Panc1 (cell line): ENCODE measurements around the gene MBOAT7. TPM values are rescaled to one million over a fixed set of nuclear protein-coding genes. Genes with fewer than 3 reads are reported as not detected.

Source experiments
- ATAC-seq: fragments of 200-7000 bp; cut with Tn5 transposase; 2 replicates; pipeline ENCODE4 v1.9.1; 2020; ENCODE audit warnings: mild to moderate bottlenecking, moderate library complexity
- BruUV-seq: library from RNA; stranded (reverse); fragments of 400-500 nt; replicated peaks from 2 replicates; lab custom pipeline; 2021; lab: Mats Ljungman, UMichigan
- CTCF ChIA-PET: fragments of 300-600 bp; sonication (Branson Sonifier 250); formaldehyde crosslinking; loops from one replicate; lab custom pipeline; 2022; ENCODE audit warnings: antibody characterized with exemption; lab: Charles Lee
- POLR2A ChIA-PET: fragments of 300-600 bp; sonication (Branson Sonifier 250); formaldehyde crosslinking; loops from one replicate; lab custom pipeline; 2022; ENCODE audit warnings: antibody characterized with exemption; lab: Charles Lee
- DNase-seq: peaks from one replicate; pipeline ENCODE4 v3.0.0-alpha.2; 2010; ENCODE audit warnings: low read depth, low spot score
- H3K27ac ChIP-seq: 2 replicates; pipeline ENCODE4 v1.5.1; 2011; ENCODE audit warnings: mild to moderate bottlenecking, low read length, inconsistent platforms
- H3K27me3 ChIP-seq: fragments of 200-500 bp; sonication (Bioruptor generic); 2 replicates; pipeline ENCODE4 v1.6.0; 2014; ENCODE audit warnings: low read length, inconsistent platforms; ENCODE audit not compliant: control insufficient read depth, insufficient read depth
- H3K36me3 ChIP-seq: fragments of 200-500 bp; sonication (Bioruptor generic); 2 replicates; pipeline ENCODE4 v1.5.1; 2014; ENCODE audit warnings: inconsistent platforms, mild to moderate bottlenecking, low read length, moderate library complexity; ENCODE audit not compliant: control insufficient read depth, insufficient read depth
- H3K4me1 ChIP-seq: 2 replicates; pipeline ENCODE4 v1.5.1; 2011; ENCODE audit warnings: inconsistent platforms, mild to moderate bottlenecking, low read length, moderate library complexity; ENCODE audit not compliant: control insufficient read depth, insufficient read depth
- H3K4me3 ChIP-seq, 2 experiments: 2 replicates each; pipeline ENCODE4 v1.5.1; 2011 to 2012; ENCODE audit warnings: low read depth in 2 of 2, low read length in 2 of 2, mild to moderate bottlenecking in 2 of 2, inconsistent platforms in 1 of 2, moderate library complexity in 1 of 2
- H3K9me3 ChIP-seq: fragments of 200-500 bp; sonication (Bioruptor generic); 2 replicates; pipeline ENCODE4 v1.5.1; 2014; ENCODE audit warnings: low read depth, mild to moderate bottlenecking, inconsistent platforms, low read length, moderate library complexity; ENCODE audit not compliant: control insufficient read depth, insufficient read depth
- POLR2AphosphoS5 ChIP-seq: IDR thresholded peaks from 2 replicates; pipeline ENCODE4 v1.6.1; 2012; ENCODE audit warnings: mild to moderate bottlenecking, low read depth, low read length, moderate library complexity
- SIN3A ChIP-seq: IDR thresholded peaks from 2 replicates; pipeline ENCODE4 v1.6.1; 2012; ENCODE audit warnings: low read depth, mild to moderate bottlenecking, low read length, moderate library complexity, borderline replicate concordance; ENCODE audit not compliant: insufficient read depth
- TCF7L2 ChIP-seq: IDR thresholded peaks from 2 replicates; pipeline ENCODE4 v1.6.1; 2011; ENCODE audit warnings: mild to moderate bottlenecking, low read depth, low read length, inconsistent platforms
- in situ Hi-C: cut with HindIII; loops from 2 replicates; pipeline ENCODE4 v1.10.0; 2016; ENCODE audit warnings: low sequenced_read_pairs, low pct_unique_long_range_greater_than_20kb
- intact Hi-C: fragments of 100-400 bp; cut with micrococcal nuclease; formaldehyde crosslinking; loops from one replicate; pipeline ENCODE4 v1.10.0; 2022; ENCODE audit not compliant: unreplicated experiment
- total RNA-seq: library from RNA; stranded (reverse); gene quantifications from one replicate; pipeline ENCODE4 v1.2.1, GENCODE V29; 2021; ENCODE audit not compliant: unreplicated experiment
- TF ChIP-seq, protein P1 (sequence below): fragments of 450-650 bp; IDR thresholded peaks from 2 replicates; pipeline ENCODE4 v1.5.1; 2017; ENCODE audit warnings: mild to moderate bottlenecking
- TF ChIP-seq, protein P2 (sequence below), 2 experiments: IDR thresholded peaks; 2 replicates each; pipeline ENCODE4 v1.6.1; 2011 to 2012; ENCODE audit warnings: low read depth in 2 of 2, control low read depth in 1 of 2, low read length in 1 of 2, mild to moderate bottlenecking in 1 of 2, moderate library complexity in 1 of 2; ENCODE audit not compliant: insufficient read depth in 1 of 2

The MBOAT7 gene
- total RNA-seq, 1 experiment from 2014 or later = 264 TPM

DNA sequence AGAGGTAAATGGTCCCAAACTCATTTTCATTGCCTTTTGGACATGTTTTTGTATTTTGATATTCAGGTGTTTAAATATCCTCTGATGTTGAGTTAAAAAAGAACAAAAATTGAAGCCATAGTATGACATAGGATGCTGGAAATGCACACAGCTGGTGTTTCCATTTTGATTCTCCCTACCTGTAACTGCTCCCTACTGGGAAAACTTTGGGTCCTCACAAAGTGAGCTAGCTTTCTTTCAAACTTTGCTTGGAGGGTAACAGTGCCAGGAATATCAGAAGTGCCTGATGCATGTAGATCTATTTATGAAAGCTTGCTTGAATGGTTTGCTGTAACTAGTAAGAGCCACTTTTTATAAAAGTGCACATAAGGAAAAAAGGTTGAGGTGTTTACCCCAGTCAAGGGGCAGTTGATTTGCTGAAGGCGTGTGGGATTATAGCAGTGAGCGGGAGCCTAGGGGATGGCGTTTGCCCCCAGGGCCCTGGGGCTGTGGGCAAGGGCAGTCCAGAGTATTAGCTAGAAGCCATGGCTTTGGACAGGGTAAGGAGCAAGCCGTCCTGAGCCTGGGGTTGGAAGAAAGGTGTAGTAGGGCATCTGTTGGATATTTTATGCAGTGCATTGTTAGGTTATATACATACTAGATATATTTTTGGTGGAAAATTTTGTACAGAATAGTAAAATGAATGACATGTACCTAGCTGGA, 15.5 kb upstream of the MBOAT7 start:
- TF ChIP-seq, protein P1, sequence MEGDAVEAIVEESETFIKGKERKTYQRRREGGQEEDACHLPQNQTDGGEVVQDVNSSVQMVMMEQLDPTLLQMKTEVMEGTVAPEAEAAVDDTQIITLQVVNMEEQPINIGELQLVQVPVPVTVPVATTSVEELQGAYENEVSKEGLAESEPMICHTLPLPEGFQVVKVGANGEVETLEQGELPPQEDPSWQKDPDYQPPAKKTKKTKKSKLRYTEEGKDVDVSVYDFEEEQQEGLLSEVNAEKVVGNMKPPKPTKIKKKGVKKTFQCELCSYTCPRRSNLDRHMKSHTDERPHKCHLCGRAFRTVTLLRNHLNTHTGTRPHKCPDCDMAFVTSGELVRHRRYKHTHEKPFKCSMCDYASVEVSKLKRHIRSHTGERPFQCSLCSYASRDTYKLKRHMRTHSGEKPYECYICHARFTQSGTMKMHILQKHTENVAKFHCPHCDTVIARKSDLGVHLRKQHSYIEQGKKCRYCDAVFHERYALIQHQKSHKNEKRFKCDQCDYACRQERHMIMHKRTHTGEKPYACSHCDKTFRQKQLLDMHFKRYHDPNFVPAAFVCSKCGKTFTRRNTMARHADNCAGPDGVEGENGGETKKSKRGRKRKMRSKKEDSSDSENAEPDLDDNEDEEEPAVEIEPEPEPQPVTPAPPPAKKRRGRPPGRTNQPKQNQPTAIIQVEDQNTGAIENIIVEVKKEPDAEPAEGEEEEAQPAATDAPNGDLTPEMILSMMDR = no peak
- TF ChIP-seq TCF7L2 = no peak
- no peak for TF ChIP-seq POLR2AphosphoS5
- TF ChIP-seq, protein P2, sequence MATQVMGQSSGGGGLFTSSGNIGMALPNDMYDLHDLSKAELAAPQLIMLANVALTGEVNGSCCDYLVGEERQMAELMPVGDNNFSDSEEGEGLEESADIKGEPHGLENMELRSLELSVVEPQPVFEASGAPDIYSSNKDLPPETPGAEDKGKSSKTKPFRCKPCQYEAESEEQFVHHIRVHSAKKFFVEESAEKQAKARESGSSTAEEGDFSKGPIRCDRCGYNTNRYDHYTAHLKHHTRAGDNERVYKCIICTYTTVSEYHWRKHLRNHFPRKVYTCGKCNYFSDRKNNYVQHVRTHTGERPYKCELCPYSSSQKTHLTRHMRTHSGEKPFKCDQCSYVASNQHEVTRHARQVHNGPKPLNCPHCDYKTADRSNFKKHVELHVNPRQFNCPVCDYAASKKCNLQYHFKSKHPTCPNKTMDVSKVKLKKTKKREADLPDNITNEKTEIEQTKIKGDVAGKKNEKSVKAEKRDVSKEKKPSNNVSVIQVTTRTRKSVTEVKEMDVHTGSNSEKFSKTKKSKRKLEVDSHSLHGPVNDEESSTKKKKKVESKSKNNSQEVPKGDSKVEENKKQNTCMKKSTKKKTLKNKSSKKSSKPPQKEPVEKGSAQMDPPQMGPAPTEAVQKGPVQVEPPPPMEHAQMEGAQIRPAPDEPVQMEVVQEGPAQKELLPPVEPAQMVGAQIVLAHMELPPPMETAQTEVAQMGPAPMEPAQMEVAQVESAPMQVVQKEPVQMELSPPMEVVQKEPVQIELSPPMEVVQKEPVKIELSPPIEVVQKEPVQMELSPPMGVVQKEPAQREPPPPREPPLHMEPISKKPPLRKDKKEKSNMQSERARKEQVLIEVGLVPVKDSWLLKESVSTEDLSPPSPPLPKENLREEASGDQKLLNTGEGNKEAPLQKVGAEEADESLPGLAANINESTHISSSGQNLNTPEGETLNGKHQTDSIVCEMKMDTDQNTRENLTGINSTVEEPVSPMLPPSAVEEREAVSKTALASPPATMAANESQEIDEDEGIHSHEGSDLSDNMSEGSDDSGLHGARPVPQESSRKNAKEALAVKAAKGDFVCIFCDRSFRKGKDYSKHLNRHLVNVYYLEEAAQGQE (IDR thresholded peaks at IDR 0.05; ENCODE audit: insufficient read depth in 1 of 2, low read depth in 2 of 2, low read length in 1 of 2) = no peak
- TF ChIP-seq SIN3A = no peak
- no peak overlapping the region; a peak in 1 of 4 replicates for H3K4me3 ChIP-seq
- POLR2A ChIA-PET = interaction anchor here (0.5 to 1.0 kb wide), 4 partner anchors 9 to 381 kb away, joined by 3 to 8 read pairs (median 4); partner anchors contain the start of gene LENG8
- DNase-seq (no peak), ATAC-seq (no peak)
- CTCF ChIA-PET = interaction anchor here (0.6 kb wide), 1 partner anchor 186 kb away, joined by 3 read pairs; no protein-coding TSS in a partner anchor
- TSS peak; percentile 5 for BruUV-seq
- in situ Hi-C loops = no loop called here
- H3K9me3 ChIP-seq = no peaks in the 10 kb centered on the region
- H3K4me1 ChIP-seq = peaks cover 78% of the 10 kb centered on the region
- intact Hi-C loops = no loop called here
- H3K27ac ChIP-seq = 0 out of 2 replicates have a peak overlapping the region, but pooled peaks have one; percentile 2
- peaks cover 44% of the 10 kb centered on the region for H3K36me3 ChIP-seq
- H3K27me3 ChIP-seq = no peaks in the 10 kb centered on the region

DNA sequence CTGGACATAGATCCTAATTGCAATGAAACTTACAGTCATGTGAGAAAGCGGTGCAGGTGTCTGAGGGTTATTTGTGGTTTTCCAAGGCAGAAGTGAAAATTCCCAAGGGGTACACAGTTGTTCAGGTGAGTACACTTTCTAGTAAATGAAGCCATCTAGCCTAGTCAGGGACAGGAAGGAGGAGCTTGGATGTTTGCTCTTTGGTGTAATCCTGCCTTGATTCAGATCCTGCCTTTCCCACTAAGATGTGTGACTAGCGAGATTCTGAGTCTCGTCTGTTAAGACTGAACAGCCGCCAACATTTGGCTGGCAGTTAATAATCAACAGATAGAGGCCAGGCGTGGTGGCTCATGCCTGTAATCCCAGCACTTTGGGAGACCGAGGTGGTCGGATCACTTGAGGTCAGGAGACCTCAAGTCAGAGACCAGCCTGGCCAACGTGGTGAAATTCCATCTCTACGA, 13.8 kb upstream of the MBOAT7 start:
- no peak for ATAC-seq
- DNase-seq = no peak
- peaks cover 64% of the 10 kb centered on the region for H3K4me1 ChIP-seq
- no TSS peak for BruUV-seq
- H3K36me3 ChIP-seq = peaks cover 44% of the 10 kb centered on the region
- no peaks in the 10 kb centered on the region for H3K9me3 ChIP-seq
- peak overlapping the region; percentile 69 to 96 for H3K4me3 ChIP-seq
- H3K27ac ChIP-seq = peak overlapping the region; percentile 95
- CTCF ChIA-PET = no interaction called here
- no peaks in the 10 kb centered on the region for H3K27me3 ChIP-seq
- intact Hi-C loops (no loop called here), in situ Hi-C loops (no loop called here)
- TF ChIP-seq, protein P2 (IDR thresholded peaks at IDR 0.05; ENCODE audit: insufficient read depth in 1 of 2, low read depth in 2 of 2, low read length in 1 of 2) = no peak
- TF ChIP-seq, protein P1 = no peak
- TF ChIP-seq SIN3A (no peak), TCF7L2 (no peak)
- POLR2A ChIA-PET = interaction anchor here (0.6 kb wide), 1 partner anchor 16 kb away, joined by 3 read pairs; no protein-coding TSS in a partner anchor
